H1 (cell line): Measurements from ENCODE around the gene OR51M1. TPM values are rescaled to one million over a fixed set of nuclear protein-coding genes. Genes with fewer than 3 reads are reported as not detected.
"Not testable (repeated sequence)": the region's sequence is repeated elsewhere in the genome, so short reads cannot be mapped to it uniquely, and the experiment has no call there.

Source experiments
- CTCF ChIA-PET: fragments of 300-600 bp; sonication (Branson Sonifier 250); formaldehyde crosslinking; loops from one replicate; lab custom pipeline; 2021; ENCODE audit not compliant: partially characterized antibody; lab: Charles Lee
- POLR2A ChIA-PET: fragments of 300-600 bp; sonication (Branson Sonifier 250); formaldehyde crosslinking; loops from one replicate; lab custom pipeline; 2021; ENCODE audit warnings: inconsistent platforms; ENCODE audit not compliant: partially characterized antibody; lab: Charles Lee
- DNase-seq, 2 experiments: peaks; one replicate each; pipeline versions ENCODE4 v3.0.0 to v3.0.0-alpha.2; 2010 to 2022; ENCODE audit warnings: low spot score in 2 of 2, low read depth in 1 of 2, mixed read lengths in 1 of 2
- FAIRE-seq: peaks from 2 replicates; lab custom pipeline; 2011; peaks lifted over from hg19 to GRCh38; lab: Jason Lieb, UNC
- H2AFZ ChIP-seq: 2 replicates; pipeline ENCODE4 v1.8.1; 2012; ENCODE audit warnings: low read length, inconsistent platforms
- H2AK5ac ChIP-seq: 2 replicates; pipeline ENCODE4 v1.6.1; 2013; ENCODE audit warnings: low read depth, low read length
- H2BK120ac ChIP-seq: replicated peaks from 2 replicates; pipeline ENCODE3; 2013; ENCODE audit warnings: low read depth, low read length, inconsistent platforms
- H2BK12ac ChIP-seq: 2 replicates; pipeline ENCODE4 v1.6.1; 2013; ENCODE audit warnings: low read depth, low read length
- H2BK15ac ChIP-seq: 2 replicates; pipeline ENCODE4 v1.6.1; 2013; ENCODE audit warnings: low read length
- H2BK20ac ChIP-seq: 2 replicates; pipeline ENCODE4 v1.6.1; 2013; ENCODE audit warnings: low read length
- H2BK5ac ChIP-seq: 2 replicates; pipeline ENCODE4 v1.6.1; 2013; ENCODE audit warnings: low read depth, low read length
- H3K14ac ChIP-seq: 2 replicates; pipeline ENCODE4 v1.6.1; 2013; ENCODE audit warnings: inconsistent platforms; ENCODE audit not compliant: insufficient read length
- H3K18ac ChIP-seq: 2 replicates; pipeline ENCODE4 v1.6.1; 2013; ENCODE audit warnings: low read length; ENCODE audit errors: extremely low read depth
- H3K23ac ChIP-seq: 2 replicates; pipeline ENCODE4 v1.6.1; 2013; ENCODE audit warnings: inconsistent platforms; ENCODE audit not compliant: insufficient read length
- H3K23me2 ChIP-seq: 2 replicates; pipeline ENCODE4 v1.6.1; 2013; ENCODE audit warnings: low read depth, low read length
- H3K27ac ChIP-seq: 2 replicates; pipeline ENCODE4 v1.6.1; 2011; ENCODE audit warnings: low read depth, low read length, inconsistent platforms
- H3K27me3 ChIP-seq, 4 experiments: replicated peaks in 1 of 4; 1 replicate in 1 of 4; 2 replicates in 3 of 4; pipeline versions ENCODE4 v1.6.1 to v1.8.1; 2011 to 2013; ENCODE audit warnings: low read length in 3 of 4, mild to moderate bottlenecking in 3 of 4, inconsistent platforms in 2 of 4, mixed read lengths in 2 of 4, moderate library complexity in 1 of 4; ENCODE audit not compliant: control insufficient read depth in 3 of 4, insufficient read depth in 3 of 4; ENCODE audit errors: extremely low read depth in 1 of 4
- H3K36me3 ChIP-seq, 4 experiments: 2 replicates each; pipeline versions ENCODE4 v1.6.1 to v1.8.1; 2011 to 2013; ENCODE audit warnings: mild to moderate bottlenecking in 4 of 4, low read length in 3 of 4, moderate library complexity in 2 of 4, control low read depth in 1 of 4, inconsistent platforms in 1 of 4; ENCODE audit not compliant: insufficient read depth in 4 of 4, control insufficient read depth in 2 of 4
- H3K4ac ChIP-seq: replicated peaks from 2 replicates; pipeline ENCODE3; 2013; ENCODE audit warnings: low read length, low read depth, mixed read lengths, inconsistent platforms; ENCODE audit not compliant: insufficient read length
- H3K4me1 ChIP-seq, 4 experiments: replicated peaks in 1 of 4; 1 replicate in 1 of 4; 2 replicates in 3 of 4; pipeline versions ENCODE4 v1.6.1 to v1.8.1; 2011 to 2013; ENCODE audit warnings: low read length in 3 of 4, inconsistent platforms in 2 of 4, mixed read lengths in 1 of 4; ENCODE audit not compliant: insufficient read depth in 4 of 4, control insufficient read depth in 3 of 4
- H3K4me2 ChIP-seq, 2 experiments: 2 replicates each; pipeline versions ENCODE4 v1.6.1 to v1.8.1; 2011 to 2013; ENCODE audit warnings: low read depth in 2 of 2, low read length in 2 of 2, control low read depth in 1 of 2, inconsistent platforms in 1 of 2, mild to moderate bottlenecking in 1 of 2; ENCODE audit not compliant: insufficient read depth in 1 of 2
- H3K4me3 ChIP-seq, 4 experiments: fragments of 200-600, 300-600 bp in 1 of 4; sonication (generic), shearing (Covaris generic), sonication (Bioruptor Twin) in 1 of 4; 2 replicates each; pipeline versions ENCODE4 v1.5.1 to v1.8.1; 2011 to 2016; ENCODE audit warnings: low read length in 4 of 4, low read depth in 3 of 4, control low read depth in 2 of 4, inconsistent platforms in 2 of 4, mild to moderate bottlenecking in 2 of 4, mixed read lengths in 1 of 4, moderate library complexity in 1 of 4; ENCODE audit not compliant: insufficient read depth in 2 of 4; ENCODE audit errors: extremely low read depth in 1 of 4
- H3K56ac ChIP-seq: replicated peaks from 2 replicates; pipeline ENCODE3; 2013; ENCODE audit warnings: low read depth, mild to moderate bottlenecking, mixed read lengths, low read length, inconsistent platforms; ENCODE audit not compliant: insufficient read length
- H3K79me1 ChIP-seq: 2 replicates; pipeline ENCODE4 v1.6.1; 2013; ENCODE audit warnings: low read depth, low read length, control low read depth
- H3K79me2 ChIP-seq, 2 experiments: 2 replicates each; pipeline versions ENCODE4 v1.6.1 to v1.8.1; 2012 to 2013; ENCODE audit warnings: low read length in 2 of 2, mild to moderate bottlenecking in 2 of 2, inconsistent platforms in 1 of 2; ENCODE audit not compliant: insufficient read depth in 2 of 2, control insufficient read depth in 1 of 2
- H3K9ac ChIP-seq, 4 experiments: replicated peaks in 1 of 4; 1 replicate in 1 of 4; 2 replicates in 3 of 4; pipeline versions ENCODE4 v1.6.1 to v1.8.1; 2011 to 2013; ENCODE audit warnings: low read depth in 3 of 4, low read length in 3 of 4, control low read depth in 2 of 4, mild to moderate bottlenecking in 2 of 4, moderate library complexity in 2 of 4, inconsistent platforms in 1 of 4; ENCODE audit errors: extremely low read depth in 1 of 4
- H3K9me3 ChIP-seq, 2 experiments: 2 replicates each; pipeline versions ENCODE4 v1.6.1 to v1.8.1; 2012 to 2013; ENCODE audit warnings: mild to moderate bottlenecking in 2 of 2, moderate library complexity in 2 of 2, control low read depth in 1 of 2, inconsistent platforms in 1 of 2, low read depth in 1 of 2, low read length in 1 of 2, mixed read lengths in 1 of 2; ENCODE audit not compliant: insufficient read depth in 2 of 2
- H4K20me1 ChIP-seq, 2 experiments: replicated peaks in 1 of 2; 2 replicates each; pipeline versions ENCODE3 to v1.8.1; 2011 to 2013; ENCODE audit warnings: inconsistent platforms in 2 of 2, low read length in 2 of 2, mild to moderate bottlenecking in 1 of 2; ENCODE audit not compliant: insufficient read depth in 2 of 2, control insufficient read depth in 1 of 2
- H4K5ac ChIP-seq: 2 replicates; pipeline ENCODE4 v1.6.1; 2013; ENCODE audit warnings: low read length, low read depth, mixed read lengths, inconsistent platforms; ENCODE audit not compliant: insufficient read length
- H4K8ac ChIP-seq: 2 replicates; pipeline ENCODE4 v1.8.0; 2013; ENCODE audit warnings: mild to moderate bottlenecking, moderate library complexity, low read length, inconsistent platforms; ENCODE audit not compliant: insufficient read depth; ENCODE audit errors: extremely low read depth
- H4K91ac ChIP-seq: replicated peaks from 2 replicates; pipeline ENCODE3; 2013; ENCODE audit warnings: low read length, mixed read lengths, inconsistent platforms; ENCODE audit not compliant: insufficient read length
- WGBS, 2 experiments: shearing (Covaris generic) in 1 of 2; methylation state at CpG; one replicate each; pipeline versions ENCODE4 v1.1.6 to v1.1.7; 2013 to 2015; ENCODE audit warnings: low lambda C conversion rate in 2 of 2, mixed read lengths in 2 of 2, inconsistent platforms in 1 of 2, low coverage in 1 of 2, missing lambda C conversion rate in 1 of 2; ENCODE audit not compliant: insufficient replicate concordance in 2 of 2, insufficient coverage in 1 of 2, insufficient read length in 1 of 2; ENCODE audit errors: extremely low coverage in 1 of 2, missing lambda C conversion rate in 1 of 2; 5-methylcytosine and 5-hydroxymethylcytosine counted together
- polyA plus RNA-seq, 7 experiments: library from polyadenylated mRNA; depleted of rRNA in 3 of 7; stranded (reverse) in 5 of 7; unstranded in 2 of 7; fragments of >200 nt in 5 of 7; fragments of 200-250 nt in 2 of 7; gene quantifications; 1 replicate in 5 of 7; 2 replicates in 1 of 7; 4 replicates in 1 of 7; pipeline versions ENCODE4 v1.2.1 to v1.2.3, GENCODE V29; 2011 to 2013; ENCODE audit warnings: missing spikeins in 2 of 7, mixed read lengths in 2 of 7
- total RNA-seq: library from RNA; stranded (reverse); fragmentation: NEBNext Ultra II Directional; extraction: Animal tissue kit (Norgen Biotek cat#: 25700); gene quantifications from 2 replicates; pipeline ENCODE4 v1.2.1, GENCODE V29; 2021

Gene OR51M1
- total and polyA plus RNA-seq, 2 of the 8 experiments (the other 6 are each of a cell fraction or from before 2014, with no cell fraction given): 0.08 TPM; not detected in 1

DNA sequence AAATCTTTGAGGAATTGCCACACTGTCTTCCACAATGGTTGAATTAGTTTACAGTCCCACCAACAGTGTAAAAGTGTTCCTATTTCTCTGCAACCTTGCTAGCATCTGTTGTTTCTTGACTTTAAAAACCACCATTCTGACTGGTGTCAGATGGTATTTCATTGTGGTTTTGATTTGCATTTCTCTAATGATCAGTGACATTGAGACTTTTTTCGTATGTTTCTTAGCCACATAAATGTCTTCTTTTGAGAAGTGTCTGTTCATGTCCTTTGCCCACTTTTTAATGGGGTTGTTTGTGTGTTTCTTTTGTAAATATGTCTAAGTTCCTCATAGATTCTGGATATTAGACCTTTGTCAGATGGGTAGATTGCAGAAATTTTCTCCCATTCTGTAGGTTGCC is 46.4 kb upstream of the OR51M1 start:
- CTCF ChIA-PET: interaction anchor here (1.0 kb wide), 1 partner anchor 306 kb away, joined by 3 read pairs; no protein-coding TSS in a partner anchor
- H2BK15ac ChIP-seq, H3K23ac ChIP-seq, H3K4me1 ChIP-seq, H3K23me2 ChIP-seq, POLR2A ChIA-PET, H3K4me3 ChIP-seq, H2AFZ ChIP-seq, H3K9ac ChIP-seq, H2BK5ac ChIP-seq, H3K9me3 ChIP-seq, H3K79me2 ChIP-seq, H3K4me2 ChIP-seq, H3K14ac ChIP-seq, H4K20me1 ChIP-seq, DNase-seq, H4K8ac ChIP-seq, H2BK12ac ChIP-seq, H4K5ac ChIP-seq, H3K56ac ChIP-seq, H3K18ac ChIP-seq, FAIRE-seq, H2BK20ac ChIP-seq, H3K27ac ChIP-seq, H3K27me3 ChIP-seq, H2AK5ac ChIP-seq, H3K36me3 ChIP-seq, H3K79me1 ChIP-seq, H2BK120ac ChIP-seq, H3K4ac ChIP-seq, H4K91ac ChIP-seq: not testable (repeated sequence)
- 94% methylated on average over 1 of the region's 1 CpG; no CpG with 5 or more reads in 1 of the 2 experiments for WGBS, 2 experiments
